ENCODE data around the gene SRPK3.

Gene SRPK3

GRCh38 chrX:153777261-153778090 is 3.4 kb upstream of the SRPK3 start:
- no peak overlapping the region for H3K4me3 ChIP-seq (ENCODE audit: low read length)
- no peaks in the 10 kb centered on the region for H3K9me3 ChIP-seq (ENCODE audit: low read length)
- no peaks in the 10 kb centered on the region for H3K4me1 ChIP-seq (ENCODE audit: insufficient read depth, low read length)
- H2AFZ ChIP-seq (ENCODE audit: low read depth, low read length) = no peak overlapping the region
- H3K36me3 ChIP-seq (ENCODE audit: insufficient read depth, low read length) = no peaks in the 10 kb centered on the region
- no peaks in the 10 kb centered on the region for H3K27me3 ChIP-seq (ENCODE audit: insufficient read depth, low read length)

- no peaks in the 10 kb centered on the region for H3K9me3 ChIP-seq (ENCODE audit: low read length)
- no peaks in the 10 kb centered on the region for H3K4me1 ChIP-seq (ENCODE audit: insufficient read depth, low read length)
- no peak overlapping the region for H2AFZ ChIP-seq (ENCODE audit: low read depth, low read length)
- no peaks in the 10 kb centered on the region for H3K36me3 ChIP-seq (ENCODE audit: insufficient read depth, low read length)
- no peaks in the 10 kb centered on the region for H3K27me3 ChIP-seq (ENCODE audit: insufficient read depth, low read length)
- H3K4me3 ChIP-seq (ENCODE audit: low read length) = no peak overlapping the region
Measured at GRCh38 chrX:153778181-153778580, 2.7 kb upstream of the SRPK3 start.

GRCh38 chrX:153778684-153779101 is 2.1 kb upstream of the SRPK3 start:
- Histone ChIP-seq H2AFZ (ENCODE audit: low read depth, low read length) (no peak overlapping the region), H3K27me3 (ENCODE audit: insufficient read depth, low read length) (no peaks in the 10 kb centered on the region), H3K9me3 (ENCODE audit: low read length) (no peaks in the 10 kb centered on the region), H3K4me3 (ENCODE audit: low read length) (no peak overlapping the region), H3K4me1 (ENCODE audit: insufficient read depth, low read length) (no peaks in the 10 kb centered on the region), H3K36me3 (ENCODE audit: insufficient read depth, low read length) (no peaks in the 10 kb centered on the region)

- Histone ChIP-seq H3K36me3 (ENCODE audit: insufficient read depth, low read length) (no peaks in the 10 kb centered on the region), H3K4me3 (ENCODE audit: low read length) (no peak overlapping the region), H3K4me1 (ENCODE audit: insufficient read depth, low read length) (no peaks in the 10 kb centered on the region), H3K27me3 (ENCODE audit: insufficient read depth, low read length) (no peaks in the 10 kb centered on the region), H2AFZ (ENCODE audit: low read depth, low read length) (no peak overlapping the region), H3K9me3 (ENCODE audit: low read length) (no peaks in the 10 kb centered on the region)
Measured at GRCh38 chrX:153779891-153780677, 757 bp upstream of the SRPK3 start.

- Histone ChIP-seq H2AFZ (ENCODE audit: low read depth, low read length) (no peak overlapping the region), H3K36me3 (ENCODE audit: insufficient read depth, low read length) (no peaks in the 10 kb centered on the region), H3K27me3 (ENCODE audit: insufficient read depth, low read length) (peaks cover 2% of the 10 kb centered on the region), H3K9me3 (ENCODE audit: low read length) (no peaks in the 10 kb centered on the region), H3K4me1 (ENCODE audit: insufficient read depth, low read length) (no peaks in the 10 kb centered on the region), H3K4me3 (ENCODE audit: low read length) (no peak overlapping the region)
Measured at GRCh38 chrX:153781428-153782047, 697 bp downstream of the SRPK3 start.

GRCh38 chrX:153782313-153782712 is 1.5 kb downstream of the SRPK3 start:
- Histone ChIP-seq H3K27me3 (ENCODE audit: insufficient read depth, low read length) (peaks cover 2% of the 10 kb centered on the region), H3K4me1 (ENCODE audit: insufficient read depth, low read length) (no peaks in the 10 kb centered on the region), H3K9me3 (ENCODE audit: low read length) (no peaks in the 10 kb centered on the region), H3K36me3 (ENCODE audit: insufficient read depth, low read length) (peaks cover 1% of the 10 kb centered on the region), H3K4me3 (ENCODE audit: low read length) (no peak overlapping the region), H2AFZ (ENCODE audit: low read depth, low read length) (no peak overlapping the region)

GRCh38 chrX:153782871-153783270 is 2.0 kb downstream of the SRPK3 start:
- Histone ChIP-seq H3K36me3 (ENCODE audit: insufficient read depth, low read length) (peaks cover 4% of the 10 kb centered on the region), H3K27me3 (ENCODE audit: insufficient read depth, low read length) (peaks cover 2% of the 10 kb centered on the region), H2AFZ (ENCODE audit: low read depth, low read length) (no peak overlapping the region), H3K4me3 (ENCODE audit: low read length) (no peak overlapping the region), H3K4me1 (ENCODE audit: insufficient read depth, low read length) (no peaks in the 10 kb centered on the region), H3K9me3 (ENCODE audit: low read length) (no peaks in the 10 kb centered on the region)

GRCh38 chrX:153783378-153784013 is 2.7 kb downstream of the SRPK3 start:
- Histone ChIP-seq H3K4me1 (ENCODE audit: insufficient read depth, low read length) (no peaks in the 10 kb centered on the region), H3K4me3 (ENCODE audit: low read length) (no peak overlapping the region), H2AFZ (ENCODE audit: low read depth, low read length) (no peak overlapping the region), H3K9me3 (ENCODE audit: low read length) (no peaks in the 10 kb centered on the region), H3K27me3 (ENCODE audit: insufficient read depth, low read length) (peaks cover 2% of the 10 kb centered on the region), H3K36me3 (ENCODE audit: insufficient read depth, low read length) (peaks cover 4% of the 10 kb centered on the region)

- Histone ChIP-seq H3K9me3 (ENCODE audit: low read length) (no peaks in the 10 kb centered on the region), H3K27me3 (ENCODE audit: insufficient read depth, low read length) (peaks cover 2% of the 10 kb centered on the region), H3K4me3 (ENCODE audit: low read length) (no peak overlapping the region), H2AFZ (ENCODE audit: low read depth, low read length) (no peak overlapping the region), H3K4me1 (ENCODE audit: insufficient read depth, low read length) (no peaks in the 10 kb centered on the region), H3K36me3 (ENCODE audit: insufficient read depth, low read length) (peaks cover 4% of the 10 kb centered on the region)
Measured at GRCh38 chrX:153784325-153784967, 3.6 kb downstream of the SRPK3 start.

GRCh38 chrX:153786669-153787068 is 5.8 kb downstream of the SRPK3 start:
- H3K4me1 ChIP-seq (ENCODE audit: insufficient read depth, low read length) = no peaks in the 10 kb centered on the region

GRCh38 chrX:153789654-153790053 is 8.8 kb downstream of the SRPK3 start:
- H3K27me3 ChIP-seq (ENCODE audit: insufficient read depth, low read length) = peaks cover 5% of the 10 kb centered on the region
- H2AFZ ChIP-seq (ENCODE audit: low read depth, low read length) = no peak overlapping the region
- no peak overlapping the region for H3K4me3 ChIP-seq (ENCODE audit: low read length)
- no peaks in the 10 kb centered on the region for H3K9me3 ChIP-seq (ENCODE audit: low read length)
- peaks cover 4% of the 10 kb centered on the region for H3K36me3 ChIP-seq (ENCODE audit: insufficient read depth, low read length)
- peaks cover 7% of the 10 kb centered on the region for H3K4me1 ChIP-seq (ENCODE audit: insufficient read depth, low read length)

More at GRCh38 chrX:153786669-153787068, 5.8 kb downstream of the SRPK3 start:
- Histone ChIP-seq H3K9me3 (ENCODE audit: low read length) (no peaks in the 10 kb centered on the region), H2AFZ (ENCODE audit: low read depth, low read length) (no peak overlapping the region), H3K36me3 (ENCODE audit: insufficient read depth, low read length) (peaks cover 4% of the 10 kb centered on the region), H3K4me3 (ENCODE audit: low read length) (no peak overlapping the region), H3K27me3 (ENCODE audit: insufficient read depth, low read length) (peaks cover 2% of the 10 kb centered on the region)

- Histone ChIP-seq H3K9me3 (ENCODE audit: low read length) (no peaks in the 10 kb centered on the region), H3K36me3 (ENCODE audit: insufficient read depth, low read length) (peaks cover 4% of the 10 kb centered on the region), H3K4me3 (ENCODE audit: low read length) (no peak overlapping the region), H3K27me3 (ENCODE audit: insufficient read depth, low read length) (peaks cover 4% of the 10 kb centered on the region), H2AFZ (ENCODE audit: low read depth, low read length) (no peak overlapping the region), H3K4me1 (ENCODE audit: insufficient read depth, low read length) (peaks cover 17% of the 10 kb centered on the region)
Measured at GRCh38 chrX:153791104-153791852, 10.4 kb downstream of the SRPK3 start.

Data from neuron (in vitro differentiated cells).